HT1080 (cell line): Measurements from ENCODE around the gene AMZ2. TPM values are rescaled to one million over a fixed set of nuclear protein-coding genes. Genes with fewer than 3 reads are reported as not detected.

Experiments used
- total RNA-seq: library from RNA; depleted of rRNA; stranded (reverse); fragments of >200 nt; shearing (Covaris generic); gene quantifications from 2 replicates; pipeline ENCODE4 v1.2.3, GENCODE V29; 2014; rRNA removed

AMZ2 gene
- total RNA-seq, 1 experiment from 2014 or later: 62.4 TPM

Other genes starting within 250 kb of the AMZ2 start
- 281 and 347 TPM in 2 replicates for gene KPNA2, start 212.3 kb upstream of the AMZ2 start, total RNA-seq
- 0.16 TPM in 1 of 2 replicates, not detected in the other for gene SLC16A6, start 43.1 kb downstream of the AMZ2 start, total RNA-seq
- 1.0 and 1.2 TPM in 2 replicates for gene ARSG, start 43.5 kb downstream of the AMZ2 start, total RNA-seq
- gene WIPI1, start 209.5 kb downstream of the AMZ2 start, total RNA-seq: 17.8 and 18.3 TPM in 2 replicates